Activated T-helper 1 cell treated with anti-CD3 and anti-CD28 coated beads, Interleukin-12 subunit alpha, Interleukin-12 subunit beta, Interleukin-2, Interleukin-4 antibody, amounts not matched to agents 30 ng/mL and 10 ng/mL and 1 ng/mL, durations not matched to agents 14 hours and 24 hours and 36 hours (primary cell): Measurements from ENCODE around the gene HACD1. TPM values are rescaled to one million over a fixed set of nuclear protein-coding genes. Genes with fewer than 3 reads are reported as not detected.
"Not testable (repeated sequence)": the region's sequence is repeated elsewhere in the genome, so short reads cannot be mapped to it uniquely, and the experiment has no call there.

ENCODE experiments used
- DNase-seq: peaks from one replicate; pipeline ENCODE4 v3.0.0; 2021; ENCODE audit warnings: low spot score
- H3K27ac Mint-ChIP-seq: one replicate; pipeline ENCODE4 v1.8.0; 2021; ENCODE audit warnings: mild to moderate bottlenecking, mixed read lengths
- H3K27me3 Mint-ChIP-seq: one replicate; pipeline ENCODE4 v1.8.0; 2022; ENCODE audit warnings: mild to moderate bottlenecking, moderate library complexity, mixed read lengths; ENCODE audit not compliant: insufficient read depth
- H3K36me3 Mint-ChIP-seq: one replicate; pipeline ENCODE4 v1.8.0; 2021; ENCODE audit warnings: low read depth, mixed read lengths
- H3K4me1 Mint-ChIP-seq: one replicate; pipeline ENCODE4 v1.8.0; 2021; ENCODE audit warnings: low read depth, mixed read lengths
- H3K4me3 Mint-ChIP-seq: one replicate; pipeline ENCODE4 v1.8.0; 2021; ENCODE audit warnings: mild to moderate bottlenecking, moderate library complexity, mixed read lengths
- H3K9me3 Mint-ChIP-seq: one replicate; pipeline ENCODE4 v1.8.0; 2021; ENCODE audit warnings: mixed read lengths
- intact Hi-C: fragments of 100-400 bp; cut with micrococcal nuclease; formaldehyde crosslinking; loops from one replicate; pipeline ENCODE4 v1.15.1; 2024
- total RNA-seq: library from RNA; stranded (reverse); gene quantifications from 2 replicates; pipeline ENCODE4 v1.2.3, GENCODE V29; 2022

HACD1 gene
- total RNA-seq, 1 donor from 2014 or later: 0.80 TPM

GRCh38 chr10:17632590-17632989, 15.4 kb upstream of the HACD1 start:
- H3K4me1 Mint-ChIP-seq, H3K4me3 Mint-ChIP-seq, intact Hi-C loops, H3K36me3 Mint-ChIP-seq, DNase-seq, H3K27ac Mint-ChIP-seq, H3K9me3 Mint-ChIP-seq: not testable (repeated sequence)
- H3K27me3 Mint-ChIP-seq: peaks cover 22% of the 10 kb centered on the region

- no peaks in the 10 kb centered on the region for H3K4me1 Mint-ChIP-seq
- H3K36me3 Mint-ChIP-seq: no peaks in the 10 kb centered on the region
Measured at GRCh38 chr10:17626656-17627055, 9.5 kb upstream of the HACD1 start.

GRCh38 chr10:17624996-17625395, 7.8 kb upstream of the HACD1 start:
- Mint-ChIP-seq H3K27ac (no peak overlapping the region), H3K4me3 (no peak overlapping the region), H3K4me1 (no peaks in the 10 kb centered on the region), H3K27me3 (peaks cover 7% of the 10 kb centered on the region), H3K36me3 (no peaks in the 10 kb centered on the region), H3K9me3 (no peaks in the 10 kb centered on the region)
- DNase-seq: no peak
- intact Hi-C loops: no loop called here

More at GRCh38 chr10:17626656-17627055, 9.5 kb upstream of the HACD1 start:
- no peak for DNase-seq
- H3K27ac Mint-ChIP-seq: no peak overlapping the region
- intact Hi-C loops: no loop called here
- H3K4me3 Mint-ChIP-seq: no peak overlapping the region
- H3K27me3 Mint-ChIP-seq: peaks cover 5% of the 10 kb centered on the region
- H3K9me3 Mint-ChIP-seq: no peaks in the 10 kb centered on the region

- Mint-ChIP-seq H3K9me3 (no peaks in the 10 kb centered on the region), H3K4me3 (no peak overlapping the region), H3K27me3 (peaks cover 31% of the 10 kb centered on the region), H3K27ac (no peak overlapping the region), H3K4me1 (peaks cover 6% of the 10 kb centered on the region), H3K36me3 (no peaks in the 10 kb centered on the region)
- intact Hi-C loops: no loop called here
- no peak for DNase-seq
Measured at GRCh38 chr10:17622061-17622460, 4.9 kb upstream of the HACD1 start.

GRCh38 chr10:17616403-17617030, 657 bp downstream of the HACD1 start:
- no peak for DNase-seq
- Mint-ChIP-seq H3K27ac (no peak overlapping the region), H3K4me1 (peaks cover 6% of the 10 kb centered on the region), H3K36me3 (no peaks in the 10 kb centered on the region), H3K4me3 (peak overlapping the region; percentile 49), H3K9me3 (no peaks in the 10 kb centered on the region), H3K27me3 (peaks cover 43% of the 10 kb centered on the region)
- intact Hi-C loops: loop anchor here (1.0 to 5.0 kb wide), 3 partner anchors 28 to 71 kb away; partner anchors contain the start of gene STAM

- intact Hi-C loops: no loop called here
Measured at GRCh38 chr10:17609523-17610079, 7.6 kb downstream of the HACD1 start.

GRCh38 chr10:17607603-17608332, 9.4 kb downstream of the HACD1 start:
- Mint-ChIP-seq H3K4me1 (peaks cover 7% of the 10 kb centered on the region), H3K4me3 (no peak overlapping the region), H3K27ac (no peak overlapping the region), H3K9me3 (no peaks in the 10 kb centered on the region), H3K36me3 (no peaks in the 10 kb centered on the region), H3K27me3 (peaks cover 14% of the 10 kb centered on the region)
- intact Hi-C loops: loop anchor here (1.0 kb wide), 4 partner anchors 136 to 632 kb away; no protein-coding TSS in a partner anchor
- DNase-seq: no peak

More at GRCh38 chr10:17609523-17610079, 7.6 kb downstream of the HACD1 start:
- H3K27me3 Mint-ChIP-seq: peaks cover 21% of the 10 kb centered on the region
- no peak overlapping the region for H3K4me3 Mint-ChIP-seq
- H3K9me3 Mint-ChIP-seq: no peaks in the 10 kb centered on the region
- H3K27ac Mint-ChIP-seq: no peak overlapping the region
- H3K4me1 Mint-ChIP-seq: peaks cover 7% of the 10 kb centered on the region
- DNase-seq: no peak
- H3K36me3 Mint-ChIP-seq: no peaks in the 10 kb centered on the region

- Mint-ChIP-seq H3K27me3 (peaks cover 13% of the 10 kb centered on the region), H3K4me1 (peaks cover 7% of the 10 kb centered on the region), H3K27ac (no peak overlapping the region), H3K9me3 (no peaks in the 10 kb centered on the region), H3K4me3 (no peak overlapping the region), H3K36me3 (no peaks in the 10 kb centered on the region)
- no peak for DNase-seq
- intact Hi-C loops: loop anchor here (1.0 kb wide), 4 partner anchors 136 to 632 kb away; no protein-coding TSS in a partner anchor
Measured at GRCh38 chr10:17607060-17607459, 10.1 kb downstream of the HACD1 start.

GRCh38 chr10:17606547-17607040, 10.6 kb downstream of the HACD1 start:
- peaks cover 13% of the 10 kb centered on the region for H3K27me3 Mint-ChIP-seq
- H3K4me1 Mint-ChIP-seq: peaks cover 7% of the 10 kb centered on the region
- DNase-seq: no peak
- H3K4me3 Mint-ChIP-seq: no peak overlapping the region
- H3K27ac Mint-ChIP-seq: no peak overlapping the region
- H3K36me3 Mint-ChIP-seq: no peaks in the 10 kb centered on the region
- intact Hi-C loops: loop anchor here (1.0 kb wide), 4 partner anchors 137 to 633 kb away; no protein-coding TSS in a partner anchor
- H3K9me3 Mint-ChIP-seq: no peaks in the 10 kb centered on the region

- Mint-ChIP-seq H3K27me3 (peaks cover 11% of the 10 kb centered on the region), H3K9me3 (no peaks in the 10 kb centered on the region), H3K4me1 (peaks cover 7% of the 10 kb centered on the region), H3K4me3 (no peak overlapping the region), H3K27ac (no peak overlapping the region), H3K36me3 (no peaks in the 10 kb centered on the region)
- no peak for DNase-seq
- intact Hi-C loops: no loop called here
Measured at GRCh38 chr10:17605936-17606335, 11.2 kb downstream of the HACD1 start.

- no peaks in the 10 kb centered on the region for H3K4me1 Mint-ChIP-seq
- H3K9me3 Mint-ChIP-seq: no peaks in the 10 kb centered on the region
- H3K27ac Mint-ChIP-seq: no peak overlapping the region
- no peaks in the 10 kb centered on the region for H3K36me3 Mint-ChIP-seq
- peaks cover 4% of the 10 kb centered on the region for H3K27me3 Mint-ChIP-seq
- intact Hi-C loops: no loop called here
- H3K4me3 Mint-ChIP-seq: no peak overlapping the region
- no peak for DNase-seq
Measured at GRCh38 chr10:17599089-17599488, 18.1 kb downstream of the HACD1 start.

- Mint-ChIP-seq H3K9me3 (no peaks in the 10 kb centered on the region), H3K27me3 (peaks cover 4% of the 10 kb centered on the region), H3K36me3 (no peaks in the 10 kb centered on the region), H3K27ac (no peak overlapping the region), H3K4me3 (no peak overlapping the region), H3K4me1 (no peaks in the 10 kb centered on the region)
- DNase-seq: no peak
- intact Hi-C loops: no loop called here
Measured at GRCh38 chr10:17597386-17597785, 19.8 kb downstream of the HACD1 start.
